ENCODE results near the gene BCAS3.

DNA sequence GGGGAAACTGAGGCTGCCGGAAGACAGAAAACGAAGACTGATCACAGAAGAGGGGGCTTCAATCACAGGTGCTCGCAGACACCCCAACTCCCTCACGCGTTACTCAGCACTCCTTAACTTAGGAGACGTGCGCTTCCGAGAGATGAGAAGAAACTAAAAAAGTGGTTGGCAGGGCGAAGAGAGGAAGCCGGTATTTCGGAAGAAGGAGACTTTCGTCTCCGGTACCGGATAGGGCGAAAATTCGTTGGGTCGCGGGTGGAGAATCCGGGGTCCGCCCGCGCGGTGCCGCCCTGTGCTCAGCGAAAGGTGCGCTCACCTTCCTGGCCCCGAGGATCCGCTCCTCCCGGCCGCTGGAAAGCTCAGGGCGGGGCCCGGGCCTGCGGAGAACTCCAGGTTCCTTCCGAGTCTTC is 721.1 kb downstream of the BCAS3 start:
- TF ChIP-seq, protein P1, sequence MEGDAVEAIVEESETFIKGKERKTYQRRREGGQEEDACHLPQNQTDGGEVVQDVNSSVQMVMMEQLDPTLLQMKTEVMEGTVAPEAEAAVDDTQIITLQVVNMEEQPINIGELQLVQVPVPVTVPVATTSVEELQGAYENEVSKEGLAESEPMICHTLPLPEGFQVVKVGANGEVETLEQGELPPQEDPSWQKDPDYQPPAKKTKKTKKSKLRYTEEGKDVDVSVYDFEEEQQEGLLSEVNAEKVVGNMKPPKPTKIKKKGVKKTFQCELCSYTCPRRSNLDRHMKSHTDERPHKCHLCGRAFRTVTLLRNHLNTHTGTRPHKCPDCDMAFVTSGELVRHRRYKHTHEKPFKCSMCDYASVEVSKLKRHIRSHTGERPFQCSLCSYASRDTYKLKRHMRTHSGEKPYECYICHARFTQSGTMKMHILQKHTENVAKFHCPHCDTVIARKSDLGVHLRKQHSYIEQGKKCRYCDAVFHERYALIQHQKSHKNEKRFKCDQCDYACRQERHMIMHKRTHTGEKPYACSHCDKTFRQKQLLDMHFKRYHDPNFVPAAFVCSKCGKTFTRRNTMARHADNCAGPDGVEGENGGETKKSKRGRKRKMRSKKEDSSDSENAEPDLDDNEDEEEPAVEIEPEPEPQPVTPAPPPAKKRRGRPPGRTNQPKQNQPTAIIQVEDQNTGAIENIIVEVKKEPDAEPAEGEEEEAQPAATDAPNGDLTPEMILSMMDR (IDR thresholded peaks at IDR 0.05): no peak
- TF ChIP-seq EZH2 (IDR thresholded peaks at IDR 0.05; ENCODE audit: borderline replicate concordance, insufficient read depth, low read depth, low read length, poor library complexity, severe bottlenecking): no peak
